HepG2 (cell line): ENCODE results near the gene SORBS2. TPM values are rescaled to one million over a fixed set of nuclear protein-coding genes. Genes with fewer than 3 reads are reported as not detected.
A peak's percentile ranks its signal among the peaks of the same experiment; 100 is the strongest.

Experiments
- ASH2L ChIP-seq: fragments of 300-600, 200-600 bp; sonication (generic); IDR thresholded peaks from 2 replicates; pipeline ENCODE4 v1.7.0; 2017; ENCODE audit warnings: low read depth, mild to moderate bottlenecking, moderate library complexity, mixed read lengths, low read length; ENCODE audit not compliant: insufficient read length
- EHMT2 ChIP-seq: fragments of 200-600 bp; sonication (generic); IDR thresholded peaks from 2 replicates; pipeline ENCODE4 v1.7.0; 2017; ENCODE audit warnings: antibody characterized with exemption, low read depth, low read length, borderline replicate concordance
- ERF ChIP-seq: IDR thresholded peaks from 2 replicates; pipeline ENCODE4 v1.6.1; 2018; ENCODE audit warnings: missing biosample characterization, missing genetic modification reagents
- FOXJ3 ChIP-seq: sonication (generic); formaldehyde crosslinking; IDR thresholded peaks from 2 replicates; pipeline ENCODE4 v1.4.0; 2020; ENCODE audit warnings: missing genetic modification reagents, mild to moderate bottlenecking, borderline replicate concordance
- GABPB1 ChIP-seq: IDR thresholded peaks from 2 replicates; pipeline ENCODE4 v1.6.1; 2016; ENCODE audit warnings: mild to moderate bottlenecking, missing genetic modification reagents, moderate library complexity, missing compliant biosample characterization
- HMGA1 ChIP-seq: sonication (generic); formaldehyde crosslinking; conservative IDR thresholded peaks from 2 replicates; pipeline ENCODE4 v1.4.0; 2020; ENCODE audit warnings: missing genetic modification reagents
- MBNL3 ChIP-seq: fragments of 250-450 bp; sonication (Bioruptor Pico); conservative IDR thresholded peaks from 2 replicates; pipeline ENCODE4 v1.8.0; 2022; ENCODE audit warnings: mild to moderate bottlenecking, inconsistent platforms
- MLLT10 ChIP-seq: sonication (generic); formaldehyde crosslinking; IDR thresholded peaks from 2 replicates; pipeline ENCODE4 v1.4.0; 2020; ENCODE audit warnings: missing genetic modification reagents
- MXI1 ChIP-seq: IDR thresholded peaks from 3 replicates; pipeline ENCODE4 v1.6.1; 2012; ENCODE audit warnings: low read depth, low read length, inconsistent platforms, borderline replicate concordance
- MYC ChIP-seq: sonication (generic); formaldehyde crosslinking; IDR thresholded peaks from 2 replicates; pipeline ENCODE4 v1.9.0; 2021; ENCODE audit warnings: missing genetic modification reagents, borderline replicate concordance
- POGK ChIP-seq: sonication (generic); formaldehyde crosslinking; conservative IDR thresholded peaks from 2 replicates; pipeline ENCODE4 v1.8.0; 2022; ENCODE audit warnings: mild to moderate bottlenecking, moderate library complexity, missing genetic modification reagents
- RAD51 ChIP-seq: fragments of 450-650 bp; IDR thresholded peaks from 2 replicates; pipeline ENCODE4 v1.6.1; 2016; ENCODE audit warnings: borderline replicate concordance
- REPIN1 ChIP-seq: sonication (generic); formaldehyde crosslinking; IDR thresholded peaks from 2 replicates; pipeline ENCODE4 v1.8.0; 2022; ENCODE audit warnings: missing genetic modification reagents, low read depth, mild to moderate bottlenecking, borderline replicate concordance
- SP4 ChIP-seq: sonication (generic); formaldehyde crosslinking; IDR thresholded peaks from 2 replicates; pipeline ENCODE4 v1.8.1; 2023; ENCODE audit warnings: mild to moderate bottlenecking, missing genetic modification reagents
- THAP11 ChIP-seq: IDR thresholded peaks from 2 replicates; pipeline ENCODE4 v1.6.1; 2016; ENCODE audit warnings: missing biosample characterization, missing genetic modification reagents
- ZC3H4 ChIP-seq: sonication (generic); formaldehyde crosslinking; IDR thresholded peaks from 2 replicates; pipeline ENCODE4 v1.4.0; 2020; ENCODE audit warnings: missing genetic modification reagents, borderline replicate concordance
- ZNF350 ChIP-seq: sonication (generic); formaldehyde crosslinking; IDR thresholded peaks from 2 replicates; pipeline ENCODE4 v1.4.0; 2020; ENCODE audit warnings: mild to moderate bottlenecking, low read depth, missing genetic modification reagents, borderline replicate concordance
- ZNF567 ChIP-seq: sonication (generic); formaldehyde crosslinking; IDR thresholded peaks from 2 replicates; pipeline ENCODE4 v1.8.1; 2023; ENCODE audit warnings: mild to moderate bottlenecking, missing genetic modification reagents, borderline replicate concordance
- polyA plus RNA-seq, 8 experiments: library from polyadenylated mRNA; depleted of rRNA in 3 of 8; stranded (reverse) in 7 of 8; unstranded in 1 of 8; fragments of >200 nt; fragmentation: Illumina TruSeq in 4 of 8; extraction: Trizol in 4 of 8; gene quantifications; 2 replicates each; pipeline versions ENCODE4 v1.2.1 to v1.2.3, GENCODE V29; 2011 to 2016; ENCODE audit warnings: low read depth in 4 of 8, missing spikeins in 1 of 8, mixed read lengths in 1 of 8; ENCODE audit not compliant: insufficient read depth in 1 of 8
- total RNA-seq, 5 experiments: library from RNA; depleted of rRNA; stranded (reverse); fragments of >200 nt; fragmentation: Illumina TruSeq; extraction: Trizol; gene quantifications; 2 replicates each; pipeline ENCODE4 v1.2.3, GENCODE V29; 2016; ENCODE audit warnings: low read depth in 1 of 5
- TF ChIP-seq, protein P1 (sequence below): sonication (generic); formaldehyde crosslinking; IDR thresholded peaks from 2 replicates; pipeline ENCODE4 v1.5.1; 2020; ENCODE audit warnings: mild to moderate bottlenecking, missing genetic modification reagents, moderate library complexity
- TF ChIP-seq, protein P2 (sequence below): sonication (generic); formaldehyde crosslinking; IDR thresholded peaks from 2 replicates; pipeline ENCODE4 v1.4.0; 2020; ENCODE audit warnings: missing genetic modification reagents, mild to moderate bottlenecking, borderline replicate concordance

Gene SORBS2
- total and polyA plus RNA-seq, 2 of the 13 experiments (the other 11 are each of a cell fraction or from before 2014, with no cell fraction given) = 25.0 to 80.5 TPM

GRCh38 chr4:185811509-185812364, at the start of gene SORBS2 (continued):
- TF ChIP-seq, protein P1, sequence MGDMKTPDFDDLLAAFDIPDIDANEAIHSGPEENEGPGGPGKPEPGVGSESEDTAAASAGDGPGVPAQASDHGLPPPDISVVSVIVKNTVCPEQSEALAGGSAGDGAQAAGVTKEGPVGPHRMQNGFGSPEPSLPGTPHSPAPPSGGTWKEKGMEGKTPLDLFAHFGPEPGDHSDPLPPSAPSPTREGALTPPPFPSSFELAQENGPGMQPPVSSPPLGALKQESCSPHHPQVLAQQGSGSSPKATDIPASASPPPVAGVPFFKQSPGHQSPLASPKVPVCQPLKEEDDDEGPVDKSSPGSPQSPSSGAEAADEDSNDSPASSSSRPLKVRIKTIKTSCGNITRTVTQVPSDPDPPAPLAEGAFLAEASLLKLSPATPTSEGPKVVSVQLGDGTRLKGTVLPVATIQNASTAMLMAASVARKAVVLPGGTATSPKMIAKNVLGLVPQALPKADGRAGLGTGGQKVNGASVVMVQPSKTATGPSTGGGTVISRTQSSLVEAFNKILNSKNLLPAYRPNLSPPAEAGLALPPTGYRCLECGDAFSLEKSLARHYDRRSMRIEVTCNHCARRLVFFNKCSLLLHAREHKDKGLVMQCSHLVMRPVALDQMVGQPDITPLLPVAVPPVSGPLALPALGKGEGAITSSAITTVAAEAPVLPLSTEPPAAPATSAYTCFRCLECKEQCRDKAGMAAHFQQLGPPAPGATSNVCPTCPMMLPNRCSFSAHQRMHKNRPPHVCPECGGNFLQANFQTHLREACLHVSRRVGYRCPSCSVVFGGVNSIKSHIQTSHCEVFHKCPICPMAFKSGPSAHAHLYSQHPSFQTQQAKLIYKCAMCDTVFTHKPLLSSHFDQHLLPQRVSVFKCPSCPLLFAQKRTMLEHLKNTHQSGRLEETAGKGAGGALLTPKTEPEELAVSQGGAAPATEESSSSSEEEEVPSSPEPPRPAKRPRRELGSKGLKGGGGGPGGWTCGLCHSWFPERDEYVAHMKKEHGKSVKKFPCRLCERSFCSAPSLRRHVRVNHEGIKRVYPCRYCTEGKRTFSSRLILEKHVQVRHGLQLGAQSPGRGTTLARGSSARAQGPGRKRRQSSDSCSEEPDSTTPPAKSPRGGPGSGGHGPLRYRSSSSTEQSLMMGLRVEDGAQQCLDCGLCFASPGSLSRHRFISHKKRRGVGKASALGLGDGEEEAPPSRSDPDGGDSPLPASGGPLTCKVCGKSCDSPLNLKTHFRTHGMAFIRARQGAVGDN (CRISPR knock-in tag) = peak; percentile 87
- TF ChIP-seq ZC3H4 (CRISPR knock-in tag) (peak; percentile 67; the same call in 1 of the 2 replicates), MXI1 (peak; percentile 77; the same call in 2 of the 3 replicates), MYC (CRISPR knock-in tag) (peak; percentile 58; the same call in 1 of the 2 replicates), RAD51 (no peak), ZNF350 (peak; percentile 44; the same call in 1 of the 2 replicates), MLLT10 (no peak), SP4 (CRISPR knock-in tag) (0 out of 2 replicates have a peak, but pooled peaks have one; percentile 28), FOXJ3 (0 out of 2 replicates have a peak, but pooled peaks have one; percentile 27), POGK (CRISPR knock-in tag) (0 out of 2 replicates have a peak, but pooled peaks have one; percentile 34), THAP11 (CRISPR knock-in tag) (peak; percentile 18; the same call in 1 of the 2 replicates), MBNL3 (CRISPR knock-in tag) (no peak), HMGA1 (no peak), EHMT2 (no peak), ERF (CRISPR knock-in tag) (peak; percentile 14; the same call in 1 of the 2 replicates), GABPB1 (CRISPR knock-in tag) (peak; percentile 65), ASH2L (peak; percentile 52), REPIN1 (peak; percentile 67; the same call in 1 of the 2 replicates), ZNF567 (CRISPR knock-in tag) (peak; percentile 41; the same call in 1 of the 2 replicates)
- TF ChIP-seq, protein P2, sequence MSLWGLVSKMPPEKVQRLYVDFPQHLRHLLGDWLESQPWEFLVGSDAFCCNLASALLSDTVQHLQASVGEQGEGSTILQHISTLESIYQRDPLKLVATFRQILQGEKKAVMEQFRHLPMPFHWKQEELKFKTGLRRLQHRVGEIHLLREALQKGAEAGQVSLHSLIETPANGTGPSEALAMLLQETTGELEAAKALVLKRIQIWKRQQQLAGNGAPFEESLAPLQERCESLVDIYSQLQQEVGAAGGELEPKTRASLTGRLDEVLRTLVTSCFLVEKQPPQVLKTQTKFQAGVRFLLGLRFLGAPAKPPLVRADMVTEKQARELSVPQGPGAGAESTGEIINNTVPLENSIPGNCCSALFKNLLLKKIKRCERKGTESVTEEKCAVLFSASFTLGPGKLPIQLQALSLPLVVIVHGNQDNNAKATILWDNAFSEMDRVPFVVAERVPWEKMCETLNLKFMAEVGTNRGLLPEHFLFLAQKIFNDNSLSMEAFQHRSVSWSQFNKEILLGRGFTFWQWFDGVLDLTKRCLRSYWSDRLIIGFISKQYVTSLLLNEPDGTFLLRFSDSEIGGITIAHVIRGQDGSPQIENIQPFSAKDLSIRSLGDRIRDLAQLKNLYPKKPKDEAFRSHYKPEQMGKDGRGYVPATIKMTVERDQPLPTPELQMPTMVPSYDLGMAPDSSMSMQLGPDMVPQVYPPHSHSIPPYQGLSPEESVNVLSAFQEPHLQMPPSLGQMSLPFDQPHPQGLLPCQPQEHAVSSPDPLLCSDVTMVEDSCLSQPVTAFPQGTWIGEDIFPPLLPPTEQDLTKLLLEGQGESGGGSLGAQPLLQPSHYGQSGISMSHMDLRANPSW = no peak
